Measurements from ENCODE around the gene DHCR24.

DHCR24 gene

GRCh38 chr1:54861070-54861761 lies 25.8 kb downstream of the DHCR24 start:
- no peak overlapping the region for H3K4me3 ChIP-seq (ENCODE audit: low read length)
- TF ChIP-seq CTCF (conservative IDR thresholded peaks at IDR 0.05; ENCODE audit: low read length), result no peak
- DNase-seq (ENCODE audit: low read depth), result peak; percentile 58

GRCh38 chr1:54859700-54860391 lies 27.1 kb downstream of the DHCR24 start:
- no peak for DNase-seq (ENCODE audit: low read depth)
- no peak for TF ChIP-seq CTCF (conservative IDR thresholded peaks at IDR 0.05; ENCODE audit: low read length)
- no peak overlapping the region for H3K4me3 ChIP-seq (ENCODE audit: low read length)

- no peak for TF ChIP-seq CTCF (conservative IDR thresholded peaks at IDR 0.05; ENCODE audit: low read length)
- DNase-seq (ENCODE audit: low read depth), result peak; percentile 65
- no peak overlapping the region for H3K4me3 ChIP-seq (ENCODE audit: low read length)
Observed at GRCh38 chr1:54857746-54858561, 29.0 kb downstream of the DHCR24 start.

GRCh38 chr1:54857141-54857540 lies 29.9 kb downstream of the DHCR24 start:
- no peak for TF ChIP-seq CTCF (conservative IDR thresholded peaks at IDR 0.05; ENCODE audit: low read length)
- no peak for DNase-seq (ENCODE audit: low read depth)
- no peak overlapping the region for H3K4me3 ChIP-seq (ENCODE audit: low read length)

GRCh38 chr1:54854381-54855020 lies 32.5 kb downstream of the DHCR24 start:
- no peak for TF ChIP-seq CTCF (conservative IDR thresholded peaks at IDR 0.05; ENCODE audit: low read length)
- peak; percentile 65 for DNase-seq (ENCODE audit: low read depth)
- no peak overlapping the region for H3K4me3 ChIP-seq (ENCODE audit: low read length)

- no peak for DNase-seq (ENCODE audit: low read depth)
- TF ChIP-seq CTCF (conservative IDR thresholded peaks at IDR 0.05; ENCODE audit: low read length), result no peak
- no peak overlapping the region for H3K4me3 ChIP-seq (ENCODE audit: low read length)
Observed at GRCh38 chr1:54853793-54854370, 33.1 kb downstream of the DHCR24 start.
